IMR-90 (cell line): Measurements from ENCODE around the gene DDC. TPM values are rescaled to one million over a fixed set of nuclear protein-coding genes. Genes with fewer than 3 reads are reported as not detected.

Source experiments
- ATAC-seq: fragments of 200-7000 bp; cut with Tn5 transposase; 2 replicates; pipeline ENCODE4 v1.9.1; 2020; ENCODE audit warnings: low read depth, mild to moderate bottlenecking, moderate library complexity
- BruUV-seq: library from RNA; stranded (reverse); fragments of 400-500 nt; replicated peaks from 2 replicates; lab custom pipeline; 2021; lab: Mats Ljungman, UMichigan
- CTCF ChIA-PET: fragments of 300-600 bp; formaldehyde crosslinking; extraction: SDS; loops from one replicate; lab custom pipeline; 2021; ENCODE audit warnings: antibody characterized with exemption; lab: Yijun Ruan, JAX
- POLR2A ChIA-PET: fragments of 300-600 bp; sonication (Branson Sonifier 250); formaldehyde crosslinking; loops from one replicate; lab custom pipeline; 2022; ENCODE audit warnings: antibody characterized with exemption; ENCODE audit not compliant: unreplicated experiment; lab: Charles Lee
- DNase-seq: peaks from one replicate; pipeline ENCODE4 v3.0.0; 2013
- H2AFZ ChIP-seq: replicated peaks from 2 replicates; pipeline ENCODE3; 2013; ENCODE audit warnings: low read length, mild to moderate bottlenecking; ENCODE audit not compliant: poor library complexity
- H2AK5ac ChIP-seq: 2 replicates; pipeline ENCODE4 v1.6.1; 2013; ENCODE audit warnings: low read depth, low read length, inconsistent platforms
- H2AK9ac ChIP-seq: replicated peaks from 2 replicates; pipeline ENCODE3; 2013; ENCODE audit warnings: mild to moderate bottlenecking, low read depth, low read length, moderate library complexity; ENCODE audit not compliant: poor library complexity
- H2BK120ac ChIP-seq: 2 replicates; pipeline ENCODE4 v1.6.1; 2013; ENCODE audit warnings: low read depth, low read length, inconsistent platforms
- H2BK15ac ChIP-seq: 3 replicates; pipeline ENCODE4 v1.6.1; 2013; ENCODE audit warnings: low read depth, low read length, inconsistent platforms
- H2BK20ac ChIP-seq: 2 replicates; pipeline ENCODE4 v1.6.1; 2013; ENCODE audit warnings: low read depth, mild to moderate bottlenecking, inconsistent platforms, low read length, moderate library complexity
- H2BK5ac ChIP-seq: 2 replicates; pipeline ENCODE4 v1.6.1; 2013; ENCODE audit warnings: mild to moderate bottlenecking, low read depth, low read length, inconsistent platforms; ENCODE audit not compliant: poor library complexity, severe bottlenecking
- H3K14ac ChIP-seq: replicated peaks from 2 replicates; pipeline ENCODE4 v1.6.1; 2013; ENCODE audit warnings: low read depth, low read length, inconsistent platforms
- H3K18ac ChIP-seq: 2 replicates; pipeline ENCODE4 v1.6.1; 2013; ENCODE audit warnings: low read depth, low read length, control low read depth
- H3K23ac ChIP-seq: 2 replicates; pipeline ENCODE4 v1.6.1; 2013; ENCODE audit warnings: low read depth, low read length, inconsistent platforms
- H3K27ac ChIP-seq: 2 replicates; pipeline ENCODE4 v1.5.1; 2013; ENCODE audit warnings: mild to moderate bottlenecking, control low read depth, low read length; ENCODE audit not compliant: insufficient read depth
- H3K27me3 ChIP-seq: 2 replicates; pipeline ENCODE4 v1.6.1; 2013; ENCODE audit warnings: low read length; ENCODE audit not compliant: control insufficient read depth, insufficient read depth
- H3K36me3 ChIP-seq: 2 replicates; pipeline ENCODE4 v1.6.1; 2013; ENCODE audit warnings: low read length, mixed read lengths; ENCODE audit not compliant: control insufficient read depth, insufficient read depth
- H3K4ac ChIP-seq: 2 replicates; pipeline ENCODE4 v1.6.1; 2013; ENCODE audit warnings: low read depth, low read length, inconsistent platforms
- H3K4me1 ChIP-seq: 2 replicates; pipeline ENCODE4 v1.6.1; 2013; ENCODE audit warnings: low read length, mixed read lengths; ENCODE audit not compliant: control insufficient read depth, insufficient read depth
- H3K4me2 ChIP-seq: 2 replicates; pipeline ENCODE4 v1.6.1; 2013; ENCODE audit warnings: low read depth, mild to moderate bottlenecking, control low read depth, low read length, moderate library complexity
- H3K4me3 ChIP-seq: 2 replicates; pipeline ENCODE4 v1.5.1; 2013; ENCODE audit warnings: low read depth, mild to moderate bottlenecking, control low read depth, low read length, moderate library complexity; ENCODE audit not compliant: insufficient read depth
- H3K56ac ChIP-seq: 2 replicates; pipeline ENCODE4 v1.6.1; 2013; ENCODE audit warnings: low read length, inconsistent platforms; ENCODE audit not compliant: insufficient read depth; ENCODE audit errors: extremely low read depth
- H3K79me1 ChIP-seq, 2 experiments: 2 replicates each; pipeline ENCODE4 v1.6.1; 2013; ENCODE audit warnings: low read length in 2 of 2, inconsistent platforms in 1 of 2, low read depth in 1 of 2
- H3K9ac ChIP-seq: 2 replicates; pipeline ENCODE4 v1.6.1; 2013; ENCODE audit warnings: low read depth, low read length, control low read depth
- H3K9me1 ChIP-seq: 2 replicates; pipeline ENCODE4 v1.6.1; 2013; ENCODE audit warnings: low read length, inconsistent platforms; ENCODE audit not compliant: insufficient read depth
- H3K9me3 ChIP-seq: 2 replicates; pipeline ENCODE4 v1.6.1; 2013; ENCODE audit warnings: low read length; ENCODE audit not compliant: control insufficient read depth, insufficient read depth
- H4K20me1 ChIP-seq: 2 replicates; pipeline ENCODE4 v1.6.1; 2013; ENCODE audit warnings: low read length, inconsistent platforms; ENCODE audit not compliant: insufficient read depth
- H4K5ac ChIP-seq: 2 replicates; pipeline ENCODE4 v1.6.1; 2013; ENCODE audit warnings: mild to moderate bottlenecking, low read depth, low read length, control low read depth
- H4K8ac ChIP-seq, 2 experiments: 2 replicates each; pipeline ENCODE4 v1.6.1; 2013; ENCODE audit warnings: low read depth in 2 of 2, low read length in 2 of 2, control low read depth in 1 of 2, inconsistent platforms in 1 of 2
- H4K91ac ChIP-seq: 2 replicates; pipeline ENCODE4 v1.6.1; 2013; ENCODE audit warnings: low read depth, low read length, inconsistent platforms; ENCODE audit not compliant: insufficient read depth
- BHLHE40 ChIP-seq: fragments of 150-350 bp; IDR thresholded peaks from 2 replicates; pipeline ENCODE4 v1.6.1; 2016; ENCODE audit warnings: mild to moderate bottlenecking, low read depth, low read length
- CEBPB ChIP-seq: IDR thresholded peaks from 2 replicates; pipeline ENCODE4 v1.6.1; 2012; ENCODE audit warnings: low read depth, low read length, improper control_type of control experiment
- CHD1 ChIP-seq: IDR thresholded peaks from 2 replicates; pipeline ENCODE4 v1.6.1; 2012; ENCODE audit warnings: low read depth, low read length, improper control_type of control experiment
- CTCF ChIP-seq: conservative IDR thresholded peaks from 2 replicates; pipeline ENCODE4 v1.5.1; 2012; ENCODE audit warnings: mild to moderate bottlenecking, low read depth, low read length, improper control_type of control experiment
- ELK1 ChIP-seq: fragments of 150-350 bp; IDR thresholded peaks from 2 replicates; pipeline ENCODE4 v1.6.1; 2016; ENCODE audit warnings: low read depth, mild to moderate bottlenecking, low read length, moderate library complexity, borderline replicate concordance
- FOS ChIP-seq: fragments of 150-350 bp; IDR thresholded peaks from 2 replicates; pipeline ENCODE4 v1.6.1; 2016; ENCODE audit warnings: low read depth, low read length
- MAFK ChIP-seq: IDR thresholded peaks from 2 replicates; pipeline ENCODE4 v1.6.1; 2012; ENCODE audit warnings: low read depth, low read length, improper control_type of control experiment
- MAZ ChIP-seq: IDR thresholded peaks from 2 replicates; pipeline ENCODE4 v1.6.1; 2012; ENCODE audit warnings: low read depth, mild to moderate bottlenecking, low read length, improper control_type of control experiment, moderate library complexity, borderline replicate concordance
- MXI1 ChIP-seq: IDR thresholded peaks from 2 replicates; pipeline ENCODE4 v1.6.1; 2012; ENCODE audit warnings: low read depth, mild to moderate bottlenecking, low read length, moderate library complexity, borderline replicate concordance
- NFE2L2 ChIP-seq: fragments of 150-350 bp; IDR thresholded peaks from 2 replicates; pipeline ENCODE4 v1.6.1; 2016; ENCODE audit warnings: low read depth, mild to moderate bottlenecking, low read length
- POLR2A ChIP-seq: IDR thresholded peaks from 2 replicates; pipeline ENCODE4 v1.6.1; 2012; ENCODE audit warnings: mild to moderate bottlenecking, low read depth, low read length
- RAD21 ChIP-seq: IDR thresholded peaks from 2 replicates; pipeline ENCODE4 v1.6.1; 2012; ENCODE audit warnings: low read length, improper control_type of control experiment
- RCOR1 ChIP-seq: IDR thresholded peaks from 2 replicates; pipeline ENCODE4 v1.6.1; 2012; ENCODE audit warnings: mild to moderate bottlenecking, low read length, improper control_type of control experiment; ENCODE audit not compliant: insufficient replicate concordance
- RFX5 ChIP-seq: IDR thresholded peaks from 2 replicates; pipeline ENCODE4 v1.8.0; 2012; ENCODE audit warnings: low read depth, mild to moderate bottlenecking, low read length, moderate library complexity
- SMC3 ChIP-seq: fragments of 150-350 bp; IDR thresholded peaks from 2 replicates; pipeline ENCODE4 v1.6.1; 2016; ENCODE audit warnings: low read depth, mild to moderate bottlenecking, antibody characterized with exemption, low read length, moderate library complexity
- USF2 ChIP-seq: fragments of 150-350 bp; IDR thresholded peaks from 2 replicates; pipeline ENCODE4 v1.6.1; 2017; ENCODE audit warnings: mild to moderate bottlenecking, antibody characterized with exemption, low read length, low read depth
- WGBS, 2 experiments: methylation state at CpG; one replicate each; pipeline versions ENCODE4 v1.1.5 to v1.1.7; 2013; ENCODE audit warnings: missing lambda C conversion rate in 2 of 2; ENCODE audit not compliant: insufficient read length in 1 of 2; ENCODE audit errors: extremely low coverage in 2 of 2; 5-methylcytosine and 5-hydroxymethylcytosine counted together
- dilution Hi-C: fragments of 300-500 bp; cut with HindIII; formaldehyde crosslinking; loops from one replicate; pipeline ENCODE4 v1.14.3; 2018; ENCODE audit warnings: low sequenced_read_pairs; ENCODE audit not compliant: unreplicated experiment
- in situ Hi-C: fragments of 300-500 bp; cut with MboI; formaldehyde crosslinking; loops from 3 replicates; pipeline ENCODE4 v1.14.3; 2019; ENCODE audit warnings: low sequenced_read_pairs, inconsistent platforms, mixed read lengths
- intact Hi-C: fragments of 100-400 bp; cut with micrococcal nuclease; formaldehyde crosslinking; loops from 2 replicates; pipeline ENCODE4 v1.10.0; 2022
- polyA plus RNA-seq, 3 experiments: library from polyadenylated mRNA; depleted of rRNA; stranded (reverse); fragments of >200 nt; gene quantifications; 2 replicates each; pipeline ENCODE4 v1.2.3, GENCODE V29; 2012; ENCODE audit warnings: low replicate concordance in 1 of 3
- total RNA-seq: library from RNA; depleted of rRNA; stranded (reverse); fragments of >200 nt; gene quantifications from 2 replicates; pipeline ENCODE4 v1.2.3, GENCODE V29; 2012

Gene DDC
- total and polyA plus RNA-seq, 2 of the 4 experiments (the other 2 are of a cell fraction), result not detected

GRCh38 chr7:50567715-50568261 is 2.6 kb upstream of the DDC start:
- no peak overlapping the region for H3K27ac ChIP-seq
- no peak overlapping the region for H3K56ac ChIP-seq
- POLR2A ChIA-PET, result no interaction called here
- no peak overlapping the region for H2BK15ac ChIP-seq
- no peak overlapping the region for H2AK9ac ChIP-seq
- no peaks in the 10 kb centered on the region for H3K9me1 ChIP-seq
- H2AFZ ChIP-seq, result no peak overlapping the region
- H3K36me3 ChIP-seq, result no peaks in the 10 kb centered on the region
- no peak overlapping the region for H3K23ac ChIP-seq
- no peak for DNase-seq
- H4K5ac ChIP-seq, result no peak overlapping the region
- no peak overlapping the region for H2AK5ac ChIP-seq
- CTCF ChIA-PET, result no interaction called here
- H3K27me3 ChIP-seq, result peaks cover 6% of the 10 kb centered on the region
- H2BK5ac ChIP-seq, result no peak overlapping the region
- no peak overlapping the region for H4K91ac ChIP-seq
- no peaks in the 10 kb centered on the region for H3K79me1 ChIP-seq
- in situ Hi-C loops (no loop called here), dilution Hi-C loops (no loop called here), intact Hi-C loops (no loop called here)
- H4K20me1 ChIP-seq, result no peaks in the 10 kb centered on the region
- ATAC-seq, result no peak
- WGBS, 2 experiments, result 77% methylated on average over 4 of the region's 6 CpGs; no CpG with 5 or more reads in 1 of the 2 experiments
- H3K4me2 ChIP-seq, result no peak overlapping the region
- H3K14ac ChIP-seq, result no peak overlapping the region
- no peak overlapping the region for H3K9ac ChIP-seq
- 0 out of 2 replicates have a peak, but pooled peaks cover 1% of the 10 kb centered on the region for H3K9me3 ChIP-seq
- H3K4me3 ChIP-seq, result no peak overlapping the region
- no peak overlapping the region for H4K8ac ChIP-seq
- no TSS peak for BruUV-seq
- no peak overlapping the region for H2BK120ac ChIP-seq
- H3K4me1 ChIP-seq, result no peaks in the 10 kb centered on the region
- no peak overlapping the region for H3K18ac ChIP-seq
- TF ChIP-seq RAD21, result no peak
- no peak for TF ChIP-seq RCOR1
- TF ChIP-seq CEBPB, result no peak
- no peak for TF ChIP-seq SMC3
- no peak for TF ChIP-seq NFE2L2
- TF ChIP-seq CTCF, result no peak
- no peak for TF ChIP-seq RFX5
- no peak for TF ChIP-seq ELK1
- TF ChIP-seq MXI1, result no peak
- TF ChIP-seq BHLHE40, result no peak
- TF ChIP-seq USF2, result no peak
- TF ChIP-seq MAFK, result no peak
- TF ChIP-seq CHD1, result no peak
- TF ChIP-seq FOS, result no peak
- TF ChIP-seq POLR2A, result no peak
- no peak for TF ChIP-seq MAZ
- H2BK20ac ChIP-seq, result no peak overlapping the region
- no peak overlapping the region for H3K4ac ChIP-seq
